ENCODE measurements around the gene TEAD1. TPM values are rescaled to one million over a fixed set of nuclear protein-coding genes. Genes with fewer than 3 reads are reported as not detected.

TEAD1 gene
- total RNA-seq, 2 donors from 2014 or later = 76.4 to 94.4 TPM

DNA sequence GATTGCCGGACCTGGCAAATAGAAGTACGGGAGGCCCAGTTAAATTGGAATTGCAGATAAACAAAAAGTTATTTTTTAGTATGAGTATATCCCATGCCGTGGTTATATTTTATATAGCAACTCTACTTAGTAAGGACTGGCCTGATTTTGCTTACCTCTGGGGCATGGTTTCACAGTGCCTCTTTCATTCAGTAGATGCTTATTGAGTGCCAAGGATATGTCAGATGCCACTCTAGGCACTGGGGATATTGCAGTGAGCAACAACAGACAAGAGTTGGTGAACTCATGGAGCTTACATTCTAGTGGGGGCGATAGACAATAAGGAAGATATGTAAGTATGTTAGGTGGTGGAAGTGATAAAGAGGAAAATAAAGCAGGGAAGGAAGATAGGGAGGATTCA is 112.2 kb downstream of the TEAD1 start:
- H3K4me3 ChIP-seq (ENCODE audit: low read length) = no peak overlapping the region
- peaks cover 33% of the 10 kb centered on the region for H3K36me3 ChIP-seq (ENCODE audit: control insufficient read depth, insufficient read depth, low read length)
- Mint-ChIP-seq H3K27ac (no peak overlapping the region), H3K4me3 (no peak overlapping the region), H3K36me3 (ENCODE audit: low read depth) (peaks cover 4% of the 10 kb centered on the region), H3K4me1 (peaks cover 26% of the 10 kb centered on the region), H3K27me3 (ENCODE audit: insufficient read depth) (no peaks in the 10 kb centered on the region), H3K9me3 (no peaks in the 10 kb centered on the region)
- no peaks in the 10 kb centered on the region for H3K27me3 ChIP-seq (ENCODE audit: control insufficient read depth, insufficient read depth, low read length, poor library complexity, severe bottlenecking)
- TF ChIP-seq, protein P1, sequence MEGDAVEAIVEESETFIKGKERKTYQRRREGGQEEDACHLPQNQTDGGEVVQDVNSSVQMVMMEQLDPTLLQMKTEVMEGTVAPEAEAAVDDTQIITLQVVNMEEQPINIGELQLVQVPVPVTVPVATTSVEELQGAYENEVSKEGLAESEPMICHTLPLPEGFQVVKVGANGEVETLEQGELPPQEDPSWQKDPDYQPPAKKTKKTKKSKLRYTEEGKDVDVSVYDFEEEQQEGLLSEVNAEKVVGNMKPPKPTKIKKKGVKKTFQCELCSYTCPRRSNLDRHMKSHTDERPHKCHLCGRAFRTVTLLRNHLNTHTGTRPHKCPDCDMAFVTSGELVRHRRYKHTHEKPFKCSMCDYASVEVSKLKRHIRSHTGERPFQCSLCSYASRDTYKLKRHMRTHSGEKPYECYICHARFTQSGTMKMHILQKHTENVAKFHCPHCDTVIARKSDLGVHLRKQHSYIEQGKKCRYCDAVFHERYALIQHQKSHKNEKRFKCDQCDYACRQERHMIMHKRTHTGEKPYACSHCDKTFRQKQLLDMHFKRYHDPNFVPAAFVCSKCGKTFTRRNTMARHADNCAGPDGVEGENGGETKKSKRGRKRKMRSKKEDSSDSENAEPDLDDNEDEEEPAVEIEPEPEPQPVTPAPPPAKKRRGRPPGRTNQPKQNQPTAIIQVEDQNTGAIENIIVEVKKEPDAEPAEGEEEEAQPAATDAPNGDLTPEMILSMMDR (conservative IDR thresholded peaks at IDR 0.05) = no peak
- WGBS, 2 experiments (ENCODE audit: insufficient coverage in 1 of 2, insufficient read length in 1 of 2) = 90 to 92% methylated on average over 1 to 4 of the region's 4 CpGs
- H3K9me3 ChIP-seq (ENCODE audit: control insufficient read depth, low read length) = no peaks in the 10 kb centered on the region
- H3K27ac ChIP-seq (ENCODE audit: low read depth, low read length) = peak overlapping the region; percentile 8
- DNase-seq = no peak
- no peak overlapping the region for H3K9ac ChIP-seq (ENCODE audit: extremely low read depth, low read length, poor library complexity, severe bottlenecking)
- peaks cover 12% of the 10 kb centered on the region for H3K4me1 ChIP-seq (ENCODE audit: control insufficient read depth, insufficient read depth, low read length)

DNA sequence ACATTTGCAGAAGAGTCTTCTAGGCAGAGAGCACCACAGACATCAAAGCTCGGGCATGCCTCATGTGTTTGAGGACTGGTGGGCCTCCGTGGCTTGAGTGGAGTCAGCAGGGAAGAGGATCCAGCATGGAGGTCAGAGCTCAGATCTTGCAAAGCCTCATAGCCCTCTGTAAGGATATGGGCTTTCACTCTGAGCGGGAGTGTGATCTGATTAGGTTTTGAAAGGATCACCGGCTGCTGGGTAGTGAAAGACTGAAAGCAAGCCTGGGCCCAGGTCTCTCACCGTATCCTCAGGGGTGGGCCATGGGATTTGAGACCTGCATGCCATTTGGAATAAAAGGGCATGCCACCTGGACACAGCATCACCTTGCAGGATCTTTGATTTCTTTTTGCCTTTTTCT is 112.7 kb downstream of the TEAD1 start:
- 84 to 100% methylated on average over 1 to 5 of the region's 5 CpGs for WGBS, 2 experiments (ENCODE audit: insufficient coverage in 1 of 2, insufficient read length in 1 of 2)
- peaks cover 31% of the 10 kb centered on the region for H3K36me3 ChIP-seq (ENCODE audit: control insufficient read depth, insufficient read depth, low read length)
- H3K4me1 Mint-ChIP-seq = peaks cover 27% of the 10 kb centered on the region
- DNase-seq = no peak
- TF ChIP-seq, protein P1 (conservative IDR thresholded peaks at IDR 0.05) = no peak
- no peaks in the 10 kb centered on the region for H3K27me3 Mint-ChIP-seq (ENCODE audit: insufficient read depth)
- no peak overlapping the region for H3K4me3 ChIP-seq (ENCODE audit: low read length)
- H3K27ac ChIP-seq (ENCODE audit: low read depth, low read length) = peak overlapping the region; percentile 8
- peaks cover 5% of the 10 kb centered on the region for H3K36me3 Mint-ChIP-seq (ENCODE audit: low read depth)
- no peak overlapping the region for H3K4me3 Mint-ChIP-seq
- H3K27me3 ChIP-seq (ENCODE audit: control insufficient read depth, insufficient read depth, low read length, poor library complexity, severe bottlenecking) = no peaks in the 10 kb centered on the region
- H3K4me1 ChIP-seq (ENCODE audit: control insufficient read depth, insufficient read depth, low read length) = peaks cover 12% of the 10 kb centered on the region
- no peaks in the 10 kb centered on the region for H3K9me3 Mint-ChIP-seq
- no peak overlapping the region for H3K9ac ChIP-seq (ENCODE audit: extremely low read depth, low read length, poor library complexity, severe bottlenecking)
- no peaks in the 10 kb centered on the region for H3K9me3 ChIP-seq (ENCODE audit: control insufficient read depth, low read length)
- no peak overlapping the region for H3K27ac Mint-ChIP-seq

DNA sequence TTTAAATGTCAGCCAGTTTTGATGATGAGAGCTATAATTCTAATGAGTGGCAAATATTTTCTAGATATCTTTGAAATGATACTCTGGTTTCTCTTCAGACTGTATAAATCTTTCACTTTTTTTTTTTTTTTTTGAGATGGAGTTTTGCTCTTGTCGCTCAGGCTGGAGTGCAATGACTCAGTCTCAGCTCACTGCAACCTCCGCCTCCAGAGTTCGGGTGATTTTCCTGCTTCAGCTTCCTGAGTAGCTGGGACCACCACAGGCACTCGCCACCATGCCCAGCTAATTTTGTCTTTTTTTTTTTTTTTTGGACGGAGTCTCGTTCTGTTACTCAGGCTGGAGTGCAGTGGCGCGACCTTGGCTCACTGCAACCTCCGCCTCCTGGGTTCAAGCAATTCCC is 113.6 kb downstream of the TEAD1 start:
- H3K4me1 Mint-ChIP-seq = peaks cover 27% of the 10 kb centered on the region

More for the DNA sequence above, 113.6 kb downstream of the TEAD1 start:
- Mint-ChIP-seq H3K27me3 (ENCODE audit: insufficient read depth) (no peaks in the 10 kb centered on the region), H3K36me3 (ENCODE audit: low read depth) (peaks cover 3% of the 10 kb centered on the region), H3K9me3 (no peaks in the 10 kb centered on the region), H3K4me3 (no peak overlapping the region), H3K27ac (no peak overlapping the region)
- 76 to 96% methylated on average over 3 to 9 of the region's 9 CpGs for WGBS, 2 experiments (ENCODE audit: insufficient coverage in 1 of 2, insufficient read length in 1 of 2)
- no peak for DNase-seq
- Histone ChIP-seq H3K27me3 (ENCODE audit: control insufficient read depth, insufficient read depth, low read length, poor library complexity, severe bottlenecking) (no peaks in the 10 kb centered on the region), H3K27ac (ENCODE audit: low read depth, low read length) (no peak overlapping the region), H3K4me1 (ENCODE audit: control insufficient read depth, insufficient read depth, low read length) (peaks cover 12% of the 10 kb centered on the region), H3K9ac (ENCODE audit: extremely low read depth, low read length, poor library complexity, severe bottlenecking) (no peak overlapping the region), H3K4me3 (ENCODE audit: low read length) (no peak overlapping the region), H3K36me3 (ENCODE audit: control insufficient read depth, insufficient read depth, low read length) (peaks cover 28% of the 10 kb centered on the region), H3K9me3 (ENCODE audit: control insufficient read depth, low read length) (no peaks in the 10 kb centered on the region)
- TF ChIP-seq, protein P1 (conservative IDR thresholded peaks at IDR 0.05) = no peak
